Measurements from ENCODE around the gene ZNF638. TPM values are rescaled to one million over a fixed set of nuclear protein-coding genes. Genes with fewer than 3 reads are reported as not detected.

Gene ZNF638
- total RNA-seq, 1 experiment from 2014 or later: 108 TPM

DNA sequence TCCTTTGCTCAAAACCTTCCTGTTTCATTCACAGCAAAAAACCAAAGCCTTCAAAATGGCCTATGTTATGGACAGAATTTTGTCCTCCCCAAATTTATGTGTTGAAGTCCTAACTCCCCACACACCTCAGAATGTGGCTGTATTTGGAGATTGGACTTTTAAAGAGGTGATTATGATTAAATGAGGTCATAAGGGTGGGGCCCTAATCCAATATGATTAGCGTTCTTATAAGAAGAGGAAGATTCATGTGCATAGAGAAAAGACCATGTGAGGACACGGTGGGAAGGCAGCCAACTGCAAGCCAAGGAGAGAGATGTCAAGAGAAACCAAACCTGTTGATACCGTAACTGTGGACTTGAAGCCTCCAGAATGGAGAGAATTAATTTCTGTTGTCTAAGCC is 4.6 kb upstream of the ZNF638 start (continued):
- TF ChIP-seq, protein P1, sequence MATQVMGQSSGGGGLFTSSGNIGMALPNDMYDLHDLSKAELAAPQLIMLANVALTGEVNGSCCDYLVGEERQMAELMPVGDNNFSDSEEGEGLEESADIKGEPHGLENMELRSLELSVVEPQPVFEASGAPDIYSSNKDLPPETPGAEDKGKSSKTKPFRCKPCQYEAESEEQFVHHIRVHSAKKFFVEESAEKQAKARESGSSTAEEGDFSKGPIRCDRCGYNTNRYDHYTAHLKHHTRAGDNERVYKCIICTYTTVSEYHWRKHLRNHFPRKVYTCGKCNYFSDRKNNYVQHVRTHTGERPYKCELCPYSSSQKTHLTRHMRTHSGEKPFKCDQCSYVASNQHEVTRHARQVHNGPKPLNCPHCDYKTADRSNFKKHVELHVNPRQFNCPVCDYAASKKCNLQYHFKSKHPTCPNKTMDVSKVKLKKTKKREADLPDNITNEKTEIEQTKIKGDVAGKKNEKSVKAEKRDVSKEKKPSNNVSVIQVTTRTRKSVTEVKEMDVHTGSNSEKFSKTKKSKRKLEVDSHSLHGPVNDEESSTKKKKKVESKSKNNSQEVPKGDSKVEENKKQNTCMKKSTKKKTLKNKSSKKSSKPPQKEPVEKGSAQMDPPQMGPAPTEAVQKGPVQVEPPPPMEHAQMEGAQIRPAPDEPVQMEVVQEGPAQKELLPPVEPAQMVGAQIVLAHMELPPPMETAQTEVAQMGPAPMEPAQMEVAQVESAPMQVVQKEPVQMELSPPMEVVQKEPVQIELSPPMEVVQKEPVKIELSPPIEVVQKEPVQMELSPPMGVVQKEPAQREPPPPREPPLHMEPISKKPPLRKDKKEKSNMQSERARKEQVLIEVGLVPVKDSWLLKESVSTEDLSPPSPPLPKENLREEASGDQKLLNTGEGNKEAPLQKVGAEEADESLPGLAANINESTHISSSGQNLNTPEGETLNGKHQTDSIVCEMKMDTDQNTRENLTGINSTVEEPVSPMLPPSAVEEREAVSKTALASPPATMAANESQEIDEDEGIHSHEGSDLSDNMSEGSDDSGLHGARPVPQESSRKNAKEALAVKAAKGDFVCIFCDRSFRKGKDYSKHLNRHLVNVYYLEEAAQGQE (IDR thresholded peaks at IDR 0.05; ENCODE audit: low read depth): no peak
- no peak for TF ChIP-seq POLR2AphosphoS5 (IDR thresholded peaks at IDR 0.05; ENCODE audit: low read depth, low read length)
- TF ChIP-seq JUND (IDR thresholded peaks at IDR 0.05): no peak

DNA sequence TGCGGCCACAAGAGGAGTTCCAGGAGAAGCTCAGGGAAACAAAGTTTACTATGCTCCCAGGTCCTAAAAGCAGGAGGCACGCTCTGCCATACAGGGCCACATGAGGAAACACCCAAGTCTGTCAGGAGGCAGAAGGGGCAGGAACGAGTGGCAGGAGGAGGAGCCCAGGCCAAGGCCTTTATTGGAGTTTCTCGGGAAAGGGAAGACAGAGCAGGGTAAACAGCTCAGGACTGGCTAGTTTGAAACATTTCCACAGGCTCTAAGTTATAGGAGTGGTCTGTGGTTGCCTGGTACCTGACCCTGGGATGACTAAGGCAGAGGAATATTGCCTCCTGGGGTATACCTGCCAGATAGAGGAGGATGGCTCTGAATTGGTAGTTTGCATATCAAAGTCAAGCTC is 3.7 kb upstream of the ZNF638 start:
- intact Hi-C loops (cut with micrococcal nuclease): no loop called here
- RAD21 ChIA-PET (ENCODE audit: low non-redundant PET in 1 of 2, low total read pairs in 2 of 2, uncharacterized antibody in 2 of 2, unreplicated experiment in 2 of 2): no interaction called here
- no peaks in the 10 kb centered on the region for H3K36me3 ChIP-seq (ENCODE audit: control insufficient read depth in 1 of 2, insufficient read depth in 2 of 2, low read length in 2 of 2)
- H3K27ac ChIP-seq (ENCODE audit: low read depth, low read length): no peak overlapping the region
- ATAC-seq (no peak), DNase-seq (ENCODE audit: low read depth, low spot score) (no peak)
- H3K4me1 ChIP-seq (ENCODE audit: control insufficient read depth in 1 of 2, insufficient read depth in 2 of 2, low read length in 2 of 2): peaks cover 0 to 20% of the 10 kb centered on the region in 2 experiments; a peak in 3 of 4 replicates
- H3K4me3 ChIP-seq (replicated peaks in 1 of 2; ENCODE audit: low read depth in 1 of 2, low read length in 2 of 2): no peak overlapping the region
- CTCF ChIA-PET: no interaction called here
- no peak overlapping the region for H2AFZ ChIP-seq (ENCODE audit: low read depth, low read length, poor library complexity, severe bottlenecking)
- peaks cover 43% of the 10 kb centered on the region for H3K79me2 ChIP-seq (ENCODE audit: insufficient read depth, low read length)
- H3K9ac ChIP-seq (ENCODE audit: low read length): no peak overlapping the region
- no peaks in the 10 kb centered on the region for H3K9me3 ChIP-seq (ENCODE audit: control insufficient read depth in 1 of 2, insufficient read depth in 1 of 2, low read depth in 1 of 2, low read length in 2 of 2)
- H3K4me2 ChIP-seq (ENCODE audit: low read length): no peak overlapping the region
- no TSS peak for BruUV-seq (replicated peaks)
- no peaks in the 10 kb centered on the region for H3K27me3 ChIP-seq (ENCODE audit: insufficient read depth, low read length)
- POLR2A ChIA-PET: no interaction called here
- no peaks in the 10 kb centered on the region for H3K9me2 ChIP-seq (ENCODE audit: insufficient read depth)
- TF ChIP-seq, protein P2, sequence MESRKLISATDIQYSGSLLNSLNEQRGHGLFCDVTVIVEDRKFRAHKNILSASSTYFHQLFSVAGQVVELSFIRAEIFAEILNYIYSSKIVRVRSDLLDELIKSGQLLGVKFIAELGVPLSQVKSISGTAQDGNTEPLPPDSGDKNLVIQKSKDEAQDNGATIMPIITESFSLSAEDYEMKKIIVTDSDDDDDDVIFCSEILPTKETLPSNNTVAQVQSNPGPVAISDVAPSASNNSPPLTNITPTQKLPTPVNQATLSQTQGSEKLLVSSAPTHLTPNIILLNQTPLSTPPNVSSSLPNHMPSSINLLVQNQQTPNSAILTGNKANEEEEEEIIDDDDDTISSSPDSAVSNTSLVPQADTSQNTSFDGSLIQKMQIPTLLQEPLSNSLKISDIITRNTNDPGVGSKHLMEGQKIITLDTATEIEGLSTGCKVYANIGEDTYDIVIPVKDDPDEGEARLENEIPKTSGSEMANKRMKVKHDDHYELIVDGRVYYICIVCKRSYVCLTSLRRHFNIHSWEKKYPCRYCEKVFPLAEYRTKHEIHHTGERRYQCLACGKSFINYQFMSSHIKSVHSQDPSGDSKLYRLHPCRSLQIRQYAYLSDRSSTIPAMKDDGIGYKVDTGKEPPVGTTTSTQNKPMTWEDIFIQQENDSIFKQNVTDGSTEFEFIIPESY (IDR thresholded peaks at IDR 0.05; ENCODE audit: extremely low read depth, insufficient replicate concordance, low read length): no peak
- TF ChIP-seq, protein P3, sequence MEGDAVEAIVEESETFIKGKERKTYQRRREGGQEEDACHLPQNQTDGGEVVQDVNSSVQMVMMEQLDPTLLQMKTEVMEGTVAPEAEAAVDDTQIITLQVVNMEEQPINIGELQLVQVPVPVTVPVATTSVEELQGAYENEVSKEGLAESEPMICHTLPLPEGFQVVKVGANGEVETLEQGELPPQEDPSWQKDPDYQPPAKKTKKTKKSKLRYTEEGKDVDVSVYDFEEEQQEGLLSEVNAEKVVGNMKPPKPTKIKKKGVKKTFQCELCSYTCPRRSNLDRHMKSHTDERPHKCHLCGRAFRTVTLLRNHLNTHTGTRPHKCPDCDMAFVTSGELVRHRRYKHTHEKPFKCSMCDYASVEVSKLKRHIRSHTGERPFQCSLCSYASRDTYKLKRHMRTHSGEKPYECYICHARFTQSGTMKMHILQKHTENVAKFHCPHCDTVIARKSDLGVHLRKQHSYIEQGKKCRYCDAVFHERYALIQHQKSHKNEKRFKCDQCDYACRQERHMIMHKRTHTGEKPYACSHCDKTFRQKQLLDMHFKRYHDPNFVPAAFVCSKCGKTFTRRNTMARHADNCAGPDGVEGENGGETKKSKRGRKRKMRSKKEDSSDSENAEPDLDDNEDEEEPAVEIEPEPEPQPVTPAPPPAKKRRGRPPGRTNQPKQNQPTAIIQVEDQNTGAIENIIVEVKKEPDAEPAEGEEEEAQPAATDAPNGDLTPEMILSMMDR (IDR thresholded peaks at IDR 0.05 in 2 of 3, conservative IDR thresholded peaks at IDR 0.05 in 1 of 3; ENCODE audit: borderline replicate concordance in 1 of 3, insufficient read depth in 1 of 3, low read depth in 2 of 3, low read length in 2 of 3): no peak
- no peak for TF ChIP-seq CEBPB (IDR thresholded peaks at IDR 0.05; ENCODE audit: low read depth)
- TF ChIP-seq YY1 (IDR thresholded peaks at IDR 0.05; ENCODE audit: extremely low read depth, insufficient replicate concordance, low read depth, low read length): no peak
- TF ChIP-seq, protein P4, sequence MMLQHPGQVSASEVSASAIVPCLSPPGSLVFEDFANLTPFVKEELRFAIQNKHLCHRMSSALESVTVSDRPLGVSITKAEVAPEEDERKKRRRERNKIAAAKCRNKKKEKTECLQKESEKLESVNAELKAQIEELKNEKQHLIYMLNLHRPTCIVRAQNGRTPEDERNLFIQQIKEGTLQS (IDR thresholded peaks at IDR 0.05): no peak
- no peak for TF ChIP-seq POLR2AphosphoS5 (IDR thresholded peaks at IDR 0.05; ENCODE audit: low read depth, low read length)
- TF ChIP-seq JUND (IDR thresholded peaks at IDR 0.05): no peak
- no peak for TF ChIP-seq POLR2A (IDR thresholded peaks at IDR 0.05; ENCODE audit: borderline replicate concordance, extremely low read depth, insufficient read depth, insufficient read length)
- TF ChIP-seq EZH2phosphoT487 (IDR thresholded peaks at IDR 0.05; ENCODE audit: borderline replicate concordance): no peak
- TF ChIP-seq, protein P5, sequence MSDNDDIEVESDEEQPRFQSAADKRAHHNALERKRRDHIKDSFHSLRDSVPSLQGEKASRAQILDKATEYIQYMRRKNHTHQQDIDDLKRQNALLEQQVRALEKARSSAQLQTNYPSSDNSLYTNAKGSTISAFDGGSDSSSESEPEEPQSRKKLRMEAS (IDR thresholded peaks at IDR 0.05): no peak
- no peak for TF ChIP-seq TCF7L2 (IDR thresholded peaks at IDR 0.05; ENCODE audit: borderline replicate concordance, extremely low read depth, insufficient read depth, insufficient read length)
- TF ChIP-seq EGR1 (IDR thresholded peaks at IDR 0.05; ENCODE audit: low read depth): no peak
- no peaks in the 10 kb centered on the region for H4K20me1 ChIP-seq (ENCODE audit: insufficient read depth)
